ENCODE measurements around the gene ST6GALNAC2.
"Not testable (repeated sequence)": the region's sequence is repeated elsewhere in the genome, so short reads cannot be mapped to it uniquely, and the experiment has no call there.

DNA sequence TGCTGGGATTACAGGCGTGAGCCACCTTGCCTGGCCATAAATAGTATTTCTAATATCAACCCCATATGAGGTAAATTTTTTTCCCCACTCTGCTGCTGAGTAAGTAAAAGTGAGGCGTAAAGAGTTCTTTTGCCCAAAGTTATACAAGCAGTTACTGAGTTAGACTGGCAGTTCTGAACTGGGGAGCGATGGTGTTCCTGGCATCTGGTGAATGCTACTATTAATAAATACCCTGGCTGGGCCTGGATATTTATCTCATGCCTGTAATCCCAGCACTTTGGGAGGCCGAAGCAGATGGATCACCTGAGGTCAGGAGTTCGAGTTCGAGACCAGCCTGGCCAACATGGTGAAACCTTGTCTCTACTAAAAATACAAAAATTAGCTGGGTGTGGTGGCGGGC lies 26.2 kb downstream of the ST6GALNAC2 start:
- not testable (repeated sequence) for TF ChIP-seq CTCF (conservative IDR thresholded peaks at IDR 0.05; ENCODE audit: low read length); EZH2phosphoT487 (IDR thresholded peaks at IDR 0.05; ENCODE audit: borderline replicate concordance)

Measured in Loucy (cell line).